GM19438 (cell line): ENCODE measurements around the gene SERPINA9.
"Not testable (repeated sequence)": the region's sequence is repeated elsewhere in the genome, so short reads cannot be mapped to it uniquely, and the experiment has no call there.

Source experiments
- ATAC-seq: cut with Tn5 transposase; IDR thresholded peaks from one replicate; pipeline ENCODE4 v1.9.1; 2021; ENCODE audit warnings: low read depth; ENCODE audit not compliant: unreplicated experiment

The SERPINA9 gene

GRCh38 chr14:94439453-94440057 lies 36.4 kb downstream of the SERPINA9 start:
- no peak for ATAC-seq

GRCh38 chr14:94428610-94429009 lies 47.4 kb downstream of the SERPINA9 start:
- no peak for ATAC-seq

GRCh38 chr14:94427016-94427613 lies 48.9 kb downstream of the SERPINA9 start:
- ATAC-seq: no peak

DNA sequence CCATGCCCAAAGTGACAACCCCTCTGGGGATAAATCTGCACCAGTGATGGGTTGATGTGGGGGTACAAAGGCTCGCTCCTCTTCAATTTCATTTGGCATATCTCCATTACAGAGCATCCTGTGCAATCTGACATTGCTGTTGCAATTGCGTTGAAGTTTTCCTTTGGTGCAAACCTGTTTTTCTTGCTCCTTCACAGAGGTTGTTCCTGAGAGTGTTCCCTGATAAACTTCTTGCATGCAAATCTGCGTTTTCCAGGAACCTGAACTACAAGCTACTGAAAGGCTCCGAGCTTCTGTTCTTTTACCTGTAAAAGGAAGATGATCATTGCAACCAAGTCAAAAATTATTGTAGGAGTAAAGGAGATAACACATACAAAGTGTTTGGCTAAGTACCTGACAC lies 49.5 kb downstream of the SERPINA9 start:
- ATAC-seq: no peak

DNA sequence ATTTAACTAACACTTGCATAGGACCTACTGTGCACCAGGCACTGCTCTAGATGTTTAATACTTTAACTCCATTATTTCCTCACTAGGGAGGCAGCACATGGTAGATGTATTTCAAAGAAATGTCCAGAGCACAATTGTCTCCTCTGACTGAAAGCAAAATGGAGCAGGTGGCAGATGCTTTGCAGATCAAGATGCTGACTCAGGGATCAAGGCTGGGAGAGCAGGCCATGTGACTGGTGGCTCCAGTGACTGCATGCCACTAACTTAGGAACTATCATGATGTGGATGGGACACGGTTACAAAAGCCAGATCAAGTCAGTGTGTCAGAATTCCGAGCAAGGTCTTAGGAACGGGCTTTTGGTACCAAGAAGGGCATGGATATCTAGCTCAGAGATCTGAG lies 51.6 kb downstream of the SERPINA9 start:
- ATAC-seq: no peak

- no peak for ATAC-seq
These were observed 52.4 kb downstream of the SERPINA9 start for GRCh38 chr14:94423453-94424056.

DNA sequence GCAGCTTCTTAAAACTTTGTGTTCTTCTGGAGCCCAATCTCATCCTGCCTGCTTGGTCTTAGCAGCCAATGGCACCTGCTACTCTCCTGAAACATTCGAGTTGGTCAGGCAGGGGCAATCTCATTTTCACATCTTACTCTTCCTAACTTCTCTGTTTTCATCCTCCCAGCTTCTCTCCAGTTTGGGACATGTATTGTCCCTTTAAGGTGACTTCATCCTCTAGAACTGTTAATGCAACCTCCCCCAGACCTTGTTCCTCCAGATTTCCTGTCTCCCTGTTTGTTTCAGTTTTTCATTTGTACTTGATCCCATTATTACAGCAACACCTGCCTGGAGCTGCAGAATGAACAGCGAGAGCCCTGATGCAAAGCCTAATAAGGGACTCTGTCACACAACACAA lies 54.7 kb downstream of the SERPINA9 start:
- ATAC-seq: no peak

DNA sequence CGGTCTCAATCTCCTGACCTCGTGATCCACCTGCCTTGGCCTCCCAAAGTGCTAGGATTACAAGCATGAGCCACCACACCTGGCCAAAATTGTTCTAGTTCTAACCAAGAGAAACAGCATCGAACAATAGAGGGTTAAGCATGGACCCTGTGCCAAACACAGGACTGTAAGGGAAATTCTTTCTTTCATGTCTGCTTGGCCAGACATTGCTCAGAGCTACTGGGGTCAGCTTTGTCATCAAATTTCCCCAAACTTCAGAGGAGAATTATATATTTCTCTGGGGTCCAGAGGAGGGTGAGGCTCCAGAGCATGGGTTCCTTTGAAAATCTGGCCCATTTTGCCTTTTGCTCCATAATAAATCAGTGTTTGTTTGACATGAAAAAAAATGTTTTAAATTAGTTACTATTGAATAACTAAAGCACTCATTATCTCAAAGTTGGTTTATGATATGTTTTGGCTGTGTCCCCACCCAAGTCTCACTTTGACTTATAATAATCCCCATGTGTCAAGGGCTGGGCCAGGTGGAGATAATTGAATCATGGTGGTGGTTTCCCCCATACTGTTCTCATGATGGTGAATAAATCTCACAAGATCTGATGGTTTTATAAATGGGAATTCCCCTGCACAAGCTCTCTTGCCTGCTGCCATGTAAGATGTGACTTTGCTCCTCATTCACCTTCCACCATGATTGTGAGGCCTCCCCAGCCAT lies 58.3 kb downstream of the SERPINA9 start:
- not testable (repeated sequence) for ATAC-seq
